Activated CD8-positive, alpha-beta memory T cell treated with anti-CD3 and anti-CD28 coated beads, Interleukin-2, amount 50 U/mL, for 48 hours (primary cell): Measurements from ENCODE around the gene CNTNAP2.

Experiments
- DNase-seq: peaks from one replicate; pipeline ENCODE4 v3.0.0-alpha.2; 2020

The CNTNAP2 gene

DNA sequence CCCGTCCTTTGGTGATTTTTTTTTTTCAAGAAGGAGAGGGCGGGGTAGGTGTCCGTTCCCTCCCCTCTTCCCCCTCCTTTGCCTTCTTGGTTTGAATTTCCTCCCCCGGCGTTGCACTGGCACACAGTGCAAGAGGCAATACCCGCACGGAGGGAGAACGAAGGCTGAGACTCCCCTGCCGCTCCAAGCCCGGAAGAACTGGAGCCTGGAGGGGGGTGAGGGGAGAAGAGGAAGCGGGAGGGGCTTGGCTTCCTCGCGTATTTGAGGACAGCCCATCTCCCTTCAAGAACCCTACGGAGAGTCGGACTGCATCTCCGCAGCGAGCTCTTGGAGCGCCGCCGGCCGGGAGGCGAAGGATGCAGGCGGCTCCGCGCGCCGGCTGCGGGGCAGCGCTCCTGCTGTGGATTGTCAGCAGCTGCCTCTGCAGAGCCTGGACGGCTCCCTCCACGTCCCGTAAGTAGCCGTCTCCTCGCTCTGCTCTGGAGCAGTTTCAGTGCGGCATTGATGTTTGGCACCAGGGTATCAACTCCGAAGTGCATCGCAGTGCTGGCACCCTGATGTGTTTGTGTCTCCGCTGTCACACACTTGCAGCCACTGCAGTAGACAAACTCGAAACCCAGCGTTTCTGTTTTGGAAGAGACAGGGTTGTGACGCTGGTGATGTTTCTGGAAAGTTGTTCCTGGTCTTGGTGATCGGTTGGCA lies at the start of gene CNTNAP2:
TSS of gene CNTNAP2 (plus strand) at position 281 of the 702 bp plus-strand sequence. CDS start at position 357, 76 bp downstream.
- no peak for DNase-seq

DNA sequence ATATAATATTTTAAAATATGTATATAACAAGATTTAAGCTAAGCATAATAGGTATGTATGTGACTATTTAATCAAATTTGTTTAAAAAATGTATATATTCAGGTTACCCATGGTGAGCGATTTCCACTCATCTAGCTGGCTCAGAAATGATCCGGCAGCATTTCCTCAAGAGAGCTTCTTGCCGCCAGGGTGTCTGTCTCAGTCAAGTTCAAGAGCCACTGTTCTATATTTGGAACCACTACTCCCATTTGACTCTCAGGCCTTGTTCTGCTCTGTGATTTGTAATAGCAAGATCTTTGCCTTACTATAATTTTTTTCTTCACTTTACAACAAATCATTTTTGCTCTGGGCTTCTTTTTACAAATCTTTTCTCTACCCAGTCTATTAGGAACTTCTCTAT lies 48.7 kb upstream of the CNTNAP2 start:
- no peak for DNase-seq

DNA sequence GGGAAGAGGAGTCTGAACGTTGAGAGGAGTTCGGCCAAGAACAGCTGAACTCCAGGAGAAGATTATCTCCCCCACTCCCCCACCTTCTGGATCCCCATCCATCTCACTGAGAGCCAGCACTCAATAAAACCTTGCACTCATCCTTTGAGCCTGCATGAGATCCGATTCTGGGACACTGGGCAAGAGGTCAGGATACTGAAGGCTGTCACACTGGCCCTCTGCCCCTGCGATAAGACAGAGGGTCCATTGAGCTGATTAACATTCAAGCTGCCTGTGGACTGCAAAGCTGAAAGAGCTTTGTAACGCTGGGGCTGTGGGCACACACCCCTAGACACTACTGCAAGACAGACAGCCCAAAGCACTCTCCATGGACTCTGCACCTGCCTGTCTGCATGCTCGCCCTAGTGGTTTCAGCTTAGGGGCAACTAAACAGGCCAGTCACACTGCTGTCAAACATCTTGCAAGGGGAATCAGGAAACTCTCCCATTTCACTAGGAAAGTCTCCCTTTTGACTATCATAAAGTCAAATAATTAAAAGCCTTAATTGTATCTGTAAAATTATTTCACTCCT lies 42.3 kb upstream of the CNTNAP2 start:
- DNase-seq = no peak

- no peak for DNase-seq
Measured at GRCh38 chr7:146076344-146076743, 40.3 kb upstream of the CNTNAP2 start.

GRCh38 chr7:146084086-146084485 lies 32.5 kb upstream of the CNTNAP2 start:
- DNase-seq = no peak

GRCh38 chr7:146090023-146090645 lies 26.5 kb upstream of the CNTNAP2 start:
- no peak for DNase-seq

GRCh38 chr7:146094356-146094755 lies 22.2 kb upstream of the CNTNAP2 start:
- DNase-seq = no peak

DNA sequence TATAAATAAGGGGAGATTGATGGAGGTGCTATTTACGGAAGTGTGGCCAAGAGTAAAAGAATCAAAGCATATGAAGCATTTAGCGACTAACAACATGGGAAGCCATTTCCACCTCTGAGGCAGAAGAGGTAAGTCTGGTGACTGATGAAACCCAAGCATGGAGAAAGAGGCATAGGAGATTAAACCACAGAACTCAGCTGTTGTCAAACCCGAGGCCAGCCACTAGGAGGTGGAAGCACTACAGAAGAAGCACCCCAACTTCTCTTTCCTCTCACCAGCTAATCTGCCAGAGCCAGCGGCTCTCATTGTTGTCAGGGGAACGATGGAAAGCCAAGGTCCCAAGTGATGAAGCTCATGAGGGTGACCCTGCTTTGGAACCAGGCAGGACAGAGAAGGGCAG lies 19.6 kb upstream of the CNTNAP2 start:
- DNase-seq = no peak

GRCh38 chr7:146106319-146106718 lies 10.3 kb upstream of the CNTNAP2 start:
- no peak for DNase-seq

DNA sequence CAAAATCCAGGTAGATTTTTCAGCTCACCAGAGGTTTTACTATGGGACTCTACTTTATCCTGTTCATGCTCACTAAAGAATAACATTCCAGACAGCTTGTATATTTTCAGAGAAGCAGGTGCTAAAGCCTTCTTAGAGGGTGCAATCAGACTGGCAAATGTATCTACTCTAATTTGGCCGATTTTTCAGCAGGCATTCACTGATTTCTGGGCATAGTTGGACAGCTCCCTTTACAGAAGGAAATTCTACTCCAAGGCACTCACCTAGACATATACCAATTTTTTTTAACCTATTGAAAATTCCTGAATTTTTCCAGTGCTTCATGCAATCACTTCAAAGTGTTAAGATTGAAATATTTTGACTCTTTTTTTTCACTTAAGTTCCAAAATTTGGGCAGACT lies 3.8 kb upstream of the CNTNAP2 start:
- no peak for DNase-seq

DNA sequence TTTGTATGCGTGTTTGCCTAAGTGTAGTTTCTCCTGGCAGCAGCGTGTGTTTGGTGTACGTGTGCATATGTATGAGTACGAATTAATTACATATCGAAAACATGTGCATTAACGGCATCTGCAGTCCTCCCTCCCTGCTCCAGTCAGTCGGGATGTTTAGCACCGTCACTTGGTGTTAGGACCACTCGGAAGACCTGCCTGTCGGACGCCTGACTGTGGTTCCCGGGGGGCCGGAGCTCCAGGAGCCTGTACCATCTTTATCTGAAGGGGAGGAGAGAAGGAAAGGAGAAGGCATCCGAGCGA lies 1.1 kb upstream of the CNTNAP2 start:
- no peak for DNase-seq

DNA sequence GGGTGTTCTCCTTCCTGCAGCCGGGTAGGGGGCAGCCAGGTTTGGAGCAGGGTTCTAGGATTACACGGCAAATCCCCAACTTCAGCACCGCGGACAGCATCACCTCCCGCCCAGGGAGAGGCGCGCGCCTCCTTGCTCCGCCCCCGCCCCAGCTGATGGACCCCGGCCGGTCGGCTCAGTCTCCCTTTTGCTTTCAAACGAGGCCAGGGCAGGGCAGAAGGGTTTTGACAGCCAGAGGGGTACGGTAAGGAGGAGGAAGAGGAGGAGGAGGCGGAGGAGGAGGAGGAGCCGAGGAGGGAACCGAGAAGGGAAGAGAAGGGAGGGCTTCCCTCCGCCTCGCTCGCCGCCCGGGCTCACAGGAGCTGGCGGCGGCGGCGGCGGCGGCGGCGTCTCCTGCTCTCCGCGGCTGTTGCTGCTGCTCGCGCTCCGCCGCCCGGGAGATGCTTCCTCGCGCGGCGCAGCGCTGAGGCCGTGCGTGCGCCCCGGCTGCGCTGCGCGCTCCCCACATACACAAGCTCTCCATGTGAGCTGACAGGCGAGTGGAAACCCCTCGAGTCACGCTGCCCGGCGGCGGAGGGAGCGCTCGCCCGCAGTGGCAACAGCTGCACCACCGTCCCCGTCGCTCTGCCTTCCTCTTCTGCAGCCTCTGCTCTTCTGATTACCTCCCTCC lies 615 bp upstream of the CNTNAP2 start:
- DNase-seq = peak; percentile 63

DNA sequence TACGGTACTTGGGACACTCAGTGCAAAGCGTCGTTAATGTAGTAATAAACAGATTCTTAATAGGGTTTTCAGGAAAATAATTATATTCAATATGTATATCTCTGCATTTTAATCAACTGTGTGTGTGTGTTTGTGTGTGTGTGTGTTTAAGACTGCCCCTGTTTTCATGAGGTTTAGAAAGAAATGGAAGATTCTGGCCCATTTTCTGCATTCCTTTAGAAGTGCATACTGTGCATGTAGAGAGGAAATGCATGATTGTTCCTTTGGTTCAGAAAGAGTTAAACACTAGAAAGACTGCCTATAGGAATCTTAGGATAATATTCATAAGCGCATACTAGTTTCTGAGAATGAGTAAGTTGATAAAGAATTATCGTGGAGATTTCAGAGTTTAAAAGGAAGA lies 975 bp downstream of the CNTNAP2 start:
- no peak for DNase-seq

GRCh38 chr7:146119002-146119401 lies 2.4 kb downstream of the CNTNAP2 start:
- no peak for DNase-seq

GRCh38 chr7:146123715-146124114 lies 7.1 kb downstream of the CNTNAP2 start:
- DNase-seq = no peak

DNA sequence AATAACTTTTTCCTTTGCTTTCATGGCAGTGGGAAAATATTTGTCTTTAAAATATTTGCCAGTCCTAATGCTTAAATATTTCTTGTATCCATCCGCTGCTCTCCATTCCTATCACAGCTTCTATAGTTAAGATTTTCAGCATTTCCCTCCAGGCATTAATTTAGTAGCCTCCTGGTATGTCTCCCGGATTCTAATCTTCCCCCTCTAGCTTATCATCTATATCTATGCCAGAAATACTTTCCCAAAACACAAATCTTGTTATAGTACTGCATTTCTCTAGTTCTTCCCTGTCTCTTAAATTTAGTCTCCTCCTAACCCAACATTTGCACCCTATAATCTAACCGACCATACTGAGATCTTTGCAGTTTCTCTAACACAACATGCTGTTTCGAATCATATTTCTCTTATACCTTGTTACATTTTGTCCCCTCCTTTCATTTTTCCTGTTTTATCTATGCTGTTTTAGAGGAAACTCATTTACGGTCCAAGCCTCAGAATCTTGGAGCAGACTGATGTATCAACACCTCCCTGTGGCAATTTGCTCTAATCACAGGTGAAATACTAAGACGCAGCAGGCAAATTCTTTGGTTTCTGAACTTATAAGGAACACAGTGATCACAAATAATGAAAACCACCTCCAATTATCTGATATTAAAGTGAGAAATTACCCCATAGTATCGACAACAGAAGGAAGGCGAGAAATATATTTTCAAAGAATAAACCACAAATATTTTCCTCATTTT lies 10.3 kb downstream of the CNTNAP2 start:
- DNase-seq = no peak

DNA sequence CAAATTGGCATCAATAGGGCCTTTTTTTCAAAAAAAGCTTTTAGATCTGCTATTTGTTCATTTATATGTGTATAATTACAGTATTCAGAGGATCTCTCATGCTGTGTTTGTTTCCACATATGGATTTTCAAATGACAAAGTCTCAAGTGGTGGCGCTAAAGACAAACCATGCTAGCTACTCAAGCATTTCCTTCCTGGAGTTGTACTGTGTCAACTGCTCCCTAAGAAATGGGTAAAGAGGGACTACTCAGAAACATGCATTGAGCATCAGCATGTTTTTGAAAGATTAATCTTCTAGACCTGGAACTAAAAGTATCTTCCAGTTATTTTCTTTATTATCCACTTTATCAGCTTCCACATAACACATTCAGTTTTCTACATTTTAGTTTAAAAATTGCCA lies 12.7 kb downstream of the CNTNAP2 start:
- no peak for DNase-seq

DNA sequence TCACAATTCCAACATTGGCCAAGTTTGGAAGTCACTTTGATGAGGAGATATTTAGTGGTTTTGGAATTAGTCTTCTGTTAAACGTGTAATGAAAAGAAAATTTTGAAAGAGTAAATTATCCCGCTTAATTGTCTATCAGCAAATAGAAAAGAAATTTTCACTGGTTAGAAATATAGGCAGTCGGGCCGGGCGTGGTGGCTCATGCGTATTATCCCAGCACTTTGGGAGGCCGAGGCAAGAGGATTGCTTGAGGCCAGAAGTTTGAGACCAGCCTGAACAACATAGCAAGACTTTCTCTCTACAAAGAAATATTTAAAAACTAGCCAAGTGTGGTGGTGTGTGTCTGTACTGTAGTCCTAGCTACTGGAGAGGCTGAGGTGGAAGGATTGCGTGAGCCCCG lies 13.4 kb downstream of the CNTNAP2 start:
- DNase-seq = no peak

DNA sequence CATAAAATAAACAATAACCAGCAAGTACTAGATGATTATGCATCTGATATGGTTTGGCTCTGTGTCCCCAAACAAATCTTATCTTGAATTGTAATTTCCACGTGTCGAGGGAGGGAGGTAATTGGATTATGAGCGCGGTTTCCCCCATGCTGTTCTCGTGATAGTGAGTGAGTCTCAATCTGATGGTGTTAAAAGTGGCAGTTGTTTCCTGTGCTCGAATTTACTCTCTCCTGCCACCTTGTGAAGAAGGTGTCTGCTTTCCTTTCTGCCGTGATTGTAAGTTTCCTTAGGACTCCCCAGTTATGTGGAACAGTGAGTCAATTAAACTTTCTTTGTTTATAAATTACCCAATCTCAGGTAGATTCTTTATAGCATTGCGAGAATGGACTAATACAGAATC lies 15.1 kb downstream of the CNTNAP2 start:
- DNase-seq = no peak

DNA sequence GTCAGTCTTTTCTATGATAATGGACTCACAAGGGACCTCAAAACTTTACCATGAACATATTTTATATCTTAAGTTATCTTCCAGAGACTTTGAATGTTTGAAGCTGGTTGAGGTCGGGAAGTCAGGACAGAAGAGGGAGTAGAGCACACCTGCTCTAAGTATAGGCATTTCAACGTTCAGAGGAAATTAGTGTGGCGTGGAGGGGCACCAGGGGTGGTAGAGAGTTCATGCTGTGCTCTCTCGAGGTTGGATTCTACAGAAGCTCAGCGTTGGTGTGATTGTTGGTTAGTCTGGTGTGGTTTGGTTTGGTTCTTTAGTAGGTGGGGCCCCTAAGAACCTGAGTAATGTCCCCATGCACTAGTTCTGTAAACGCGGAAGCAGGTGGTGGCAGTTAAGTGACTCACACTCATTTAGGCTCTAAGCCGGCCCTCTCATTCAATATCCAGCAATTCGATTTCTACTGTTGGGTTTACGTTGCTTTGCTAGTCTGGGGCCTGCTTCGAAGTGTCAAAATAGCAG lies 19.8 kb downstream of the CNTNAP2 start:
- no peak for DNase-seq

- DNase-seq = no peak
Measured at GRCh38 chr7:146138926-146139325, 22.3 kb downstream of the CNTNAP2 start.

- DNase-seq = no peak
Measured at GRCh38 chr7:146146831-146147486, 30.4 kb downstream of the CNTNAP2 start.

DNA sequence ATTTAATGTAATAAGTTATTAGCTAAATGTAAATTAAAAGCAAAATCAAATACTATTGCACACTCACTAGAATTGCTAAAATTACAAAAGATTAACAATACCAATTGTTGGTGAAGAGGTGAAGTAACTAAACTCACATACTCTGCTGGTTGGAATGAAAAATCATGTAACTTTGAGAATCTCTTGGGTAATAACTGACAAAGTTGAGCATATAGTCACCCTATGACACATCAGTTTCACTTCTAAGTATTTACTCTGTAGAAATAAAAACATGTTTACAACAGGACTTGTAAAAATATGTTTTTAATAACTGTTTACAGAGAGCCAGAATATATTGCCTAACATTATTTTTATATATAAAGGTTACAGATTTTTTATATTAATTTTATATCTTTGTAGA lies 33.6 kb downstream of the CNTNAP2 start:
- DNase-seq = no peak
